Activated CD4-positive, CD25-positive, alpha-beta regulatory T cell treated with anti-CD3 and anti-CD28 coated beads, Interleukin-2, amount 50 U/mL, for 72 hours (primary cell): ENCODE data around the gene RTP4.
"Not testable (repeated sequence)": the region's sequence is repeated elsewhere in the genome, so short reads cannot be mapped to it uniquely, and the experiment has no call there.

Experiments
- DNase-seq: peaks from one replicate; pipeline ENCODE4 v3.0.0; 2021

Gene RTP4

GRCh38 chr3:187375581-187375980 lies 7.4 kb downstream of the RTP4 start:
- DNase-seq: no peak

GRCh38 chr3:187377842-187378241 lies 9.7 kb downstream of the RTP4 start:
- no peak for DNase-seq

GRCh38 chr3:187382609-187383151 lies 14.5 kb downstream of the RTP4 start:
- DNase-seq: no peak

GRCh38 chr3:187383246-187383645 lies 15.1 kb downstream of the RTP4 start:
- no peak for DNase-seq

- no peak for DNase-seq
These were observed 17.1 kb downstream of the RTP4 start for GRCh38 chr3:187385296-187385695.

- DNase-seq: no peak
These were observed 28.5 kb downstream of the RTP4 start for GRCh38 chr3:187396661-187397060.

GRCh38 chr3:187398955-187399354 lies 30.8 kb downstream of the RTP4 start:
- DNase-seq: no peak

GRCh38 chr3:187400756-187401155 lies 32.6 kb downstream of the RTP4 start:
- DNase-seq: no peak

- DNase-seq: no peak
These were observed 33.7 kb downstream of the RTP4 start for GRCh38 chr3:187401856-187402255.

GRCh38 chr3:187403768-187404288 lies 35.6 kb downstream of the RTP4 start:
- DNase-seq: no peak

- DNase-seq: no peak
These were observed 38.7 kb downstream of the RTP4 start for GRCh38 chr3:187406927-187407326.

GRCh38 chr3:187411991-187412781 lies 44.0 kb downstream of the RTP4 start:
- DNase-seq: not testable (repeated sequence)
